HG03378 (cell line): Measurements from ENCODE around the gene SORL1.
"Not testable (repeated sequence)": the region's sequence is repeated elsewhere in the genome, so short reads cannot be mapped to it uniquely, and the experiment has no call there.

Experiments used
- ATAC-seq: cut with Tn5 transposase; IDR thresholded peaks from one replicate; pipeline ENCODE4 v1.9.1; 2021; ENCODE audit warnings: mild to moderate bottlenecking, moderate library complexity; ENCODE audit not compliant: unreplicated experiment

The SORL1 gene

GRCh38 chr11:121451986-121452608, at the start of gene SORL1:
TSS of gene SORL1 (plus strand) at chr11:121452314. CDS start at chr11:121452332, 18 bp downstream.
- ATAC-seq = no peak

- no peak for ATAC-seq
Observed at GRCh38 chr11:121405646-121406045, 46.5 kb upstream of the SORL1 start.

GRCh38 chr11:121406291-121406690, 45.8 kb upstream of the SORL1 start:
- ATAC-seq = no peak

GRCh38 chr11:121408830-121409229, 43.3 kb upstream of the SORL1 start:
- no peak for ATAC-seq

GRCh38 chr11:121410041-121410440, 42.1 kb upstream of the SORL1 start:
- not testable (repeated sequence) for ATAC-seq

GRCh38 chr11:121411330-121411729, 40.8 kb upstream of the SORL1 start:
- not testable (repeated sequence) for ATAC-seq

GRCh38 chr11:121412000-121412587, 40.0 kb upstream of the SORL1 start:
- no peak for ATAC-seq

GRCh38 chr11:121412711-121413415, 39.3 kb upstream of the SORL1 start:
- no peak for ATAC-seq

- ATAC-seq = no peak
Observed at GRCh38 chr11:121414141-121414913, 37.8 kb upstream of the SORL1 start.

GRCh38 chr11:121415856-121416255, 36.3 kb upstream of the SORL1 start:
- no peak for ATAC-seq

- peak; percentile 63 for ATAC-seq
Observed at GRCh38 chr11:121417055-121417551, 35.0 kb upstream of the SORL1 start.

GRCh38 chr11:121417607-121418006, 34.5 kb upstream of the SORL1 start:
- ATAC-seq = no peak

GRCh38 chr11:121418625-121419114, 33.4 kb upstream of the SORL1 start:
- peak; percentile 40 for ATAC-seq

- no peak for ATAC-seq
Observed at GRCh38 chr11:121419836-121420235, 32.3 kb upstream of the SORL1 start.

- ATAC-seq = no peak
Observed at GRCh38 chr11:121420398-121420797, 31.7 kb upstream of the SORL1 start.

GRCh38 chr11:121421149-121421901, 30.8 kb upstream of the SORL1 start:
- no peak for ATAC-seq

GRCh38 chr11:121422675-121423074, 29.4 kb upstream of the SORL1 start:
- peak; percentile 43 for ATAC-seq

GRCh38 chr11:121425828-121426227, 26.3 kb upstream of the SORL1 start:
- ATAC-seq = no peak

- no peak for ATAC-seq
Observed at GRCh38 chr11:121426476-121427399, 25.4 kb upstream of the SORL1 start.
